Measurements from ENCODE around the gene SRRM3. TPM values are rescaled to one million over a fixed set of nuclear protein-coding genes. Genes with fewer than 3 reads are reported as not detected.
"Not testable (repeated sequence)": the region's sequence is repeated elsewhere in the genome, so short reads cannot be mapped to it uniquely, and the experiment has no call there.

Gene SRRM3
- polyA plus RNA-seq, 1 experiment = 0.80 TPM

DNA sequence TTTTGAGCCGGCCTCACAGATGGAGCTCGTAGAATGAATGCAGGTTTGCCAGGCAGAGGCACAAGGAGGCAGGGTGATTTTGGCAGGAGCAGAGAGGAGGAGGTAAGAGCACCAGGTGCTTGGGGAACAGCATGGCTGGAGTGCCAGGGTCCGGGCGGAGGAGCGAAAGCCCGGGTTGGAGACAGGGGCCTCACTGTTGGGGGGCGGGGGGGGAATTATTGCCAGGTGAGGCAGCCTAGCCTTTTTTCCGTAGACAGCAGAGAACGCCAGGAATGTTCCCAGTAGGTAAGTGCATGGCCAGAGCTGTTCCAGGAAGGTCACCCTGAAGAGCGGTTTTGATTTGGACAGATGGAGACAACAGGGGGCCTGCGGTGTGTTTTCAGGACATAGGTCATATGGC lies 9.5 kb downstream of the SRRM3 start:
- H3K27me3 ChIP-seq (ENCODE audit: control insufficient read depth, insufficient read depth, low read length) = peaks cover 4% of the 10 kb centered on the region; the same call in 1 of the 2 replicates
- H3K36me3 ChIP-seq (ENCODE audit: control insufficient read depth, insufficient read depth, low read length) = no peaks in the 10 kb centered on the region
- H3K4me3 ChIP-seq (ENCODE audit: low read depth, low read length) = no peak overlapping the region
- no peak for DNase-seq (ENCODE audit: low read depth)
- ChIA-PET CTCF (no interaction called here), POLR2A (no interaction called here)
- TF ChIP-seq, protein P1, sequence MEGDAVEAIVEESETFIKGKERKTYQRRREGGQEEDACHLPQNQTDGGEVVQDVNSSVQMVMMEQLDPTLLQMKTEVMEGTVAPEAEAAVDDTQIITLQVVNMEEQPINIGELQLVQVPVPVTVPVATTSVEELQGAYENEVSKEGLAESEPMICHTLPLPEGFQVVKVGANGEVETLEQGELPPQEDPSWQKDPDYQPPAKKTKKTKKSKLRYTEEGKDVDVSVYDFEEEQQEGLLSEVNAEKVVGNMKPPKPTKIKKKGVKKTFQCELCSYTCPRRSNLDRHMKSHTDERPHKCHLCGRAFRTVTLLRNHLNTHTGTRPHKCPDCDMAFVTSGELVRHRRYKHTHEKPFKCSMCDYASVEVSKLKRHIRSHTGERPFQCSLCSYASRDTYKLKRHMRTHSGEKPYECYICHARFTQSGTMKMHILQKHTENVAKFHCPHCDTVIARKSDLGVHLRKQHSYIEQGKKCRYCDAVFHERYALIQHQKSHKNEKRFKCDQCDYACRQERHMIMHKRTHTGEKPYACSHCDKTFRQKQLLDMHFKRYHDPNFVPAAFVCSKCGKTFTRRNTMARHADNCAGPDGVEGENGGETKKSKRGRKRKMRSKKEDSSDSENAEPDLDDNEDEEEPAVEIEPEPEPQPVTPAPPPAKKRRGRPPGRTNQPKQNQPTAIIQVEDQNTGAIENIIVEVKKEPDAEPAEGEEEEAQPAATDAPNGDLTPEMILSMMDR (IDR thresholded peaks at IDR 0.05; ENCODE audit: insufficient read depth, low read depth, low read length) = no peak

DNA sequence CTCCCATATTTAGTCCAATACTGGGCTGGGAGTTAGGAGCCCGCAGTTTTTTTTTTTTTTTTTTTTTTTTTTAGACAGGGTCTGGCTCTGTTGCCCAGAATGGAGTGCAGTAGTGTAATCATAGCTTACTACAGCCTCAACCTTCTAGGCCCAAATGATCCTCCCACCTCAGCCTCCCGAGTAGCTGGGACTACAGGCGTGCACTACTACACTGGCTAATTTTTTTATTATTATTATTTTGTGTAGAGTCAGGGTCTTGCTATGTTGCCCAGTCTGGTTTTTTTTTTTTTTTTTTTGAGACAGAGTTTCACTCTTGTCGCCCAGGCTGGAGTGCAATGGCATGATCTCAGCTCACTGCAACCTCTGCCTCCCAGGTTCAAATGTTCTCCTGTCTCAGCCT lies 13.7 kb downstream of the SRRM3 start:
- H3K36me3 ChIP-seq (ENCODE audit: control insufficient read depth, insufficient read depth, low read length); H3K4me3 ChIP-seq (ENCODE audit: low read depth, low read length); DNase-seq (ENCODE audit: low read depth); CTCF ChIA-PET; H3K27me3 ChIP-seq (ENCODE audit: control insufficient read depth, insufficient read depth, low read length): not testable (repeated sequence)
- POLR2A ChIA-PET = interaction anchor here (0.6 kb wide), 1 partner anchor 31 kb away, joined by 13 read pairs; no protein-coding TSS in a partner anchor

DNA sequence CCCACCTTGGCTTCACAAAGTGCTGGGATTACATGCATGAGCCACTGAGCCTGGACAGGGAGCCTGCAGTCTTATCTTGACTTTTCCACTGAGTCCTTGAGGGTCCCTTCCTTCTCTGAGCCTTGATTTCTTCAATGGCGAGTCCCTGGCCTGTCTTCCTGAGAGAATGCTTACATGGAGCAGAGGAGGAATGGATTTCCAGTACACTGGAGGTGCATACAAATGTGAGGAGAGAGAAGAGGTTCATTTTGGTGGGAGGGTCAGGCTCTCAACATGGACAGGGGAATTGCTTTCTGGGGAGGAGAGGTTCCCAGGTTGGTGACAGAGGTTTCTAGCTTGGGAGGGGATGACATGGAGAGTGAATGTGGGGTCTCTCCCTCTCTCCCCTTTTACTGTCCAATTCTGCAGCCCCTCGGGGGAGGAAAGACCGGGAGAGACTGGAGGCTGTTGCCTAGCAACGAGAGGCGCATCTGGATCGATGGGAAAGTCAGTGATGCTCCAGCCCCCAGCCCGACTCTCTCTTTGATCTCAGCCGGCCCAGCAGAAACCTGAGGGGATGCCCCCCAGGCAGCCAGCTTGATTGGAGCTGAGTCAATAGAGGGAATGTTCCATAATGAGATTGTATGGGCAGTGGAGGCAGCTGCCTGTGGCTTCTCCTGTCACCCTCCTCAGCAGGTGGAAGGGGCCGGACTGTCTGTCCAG lies 14.8 kb downstream of the SRRM3 start:
- Histone ChIP-seq H3K36me3 (ENCODE audit: control insufficient read depth, insufficient read depth, low read length) (no peaks in the 10 kb centered on the region), H3K4me3 (ENCODE audit: low read depth, low read length) (no peak overlapping the region), H3K27me3 (ENCODE audit: control insufficient read depth, insufficient read depth, low read length) (peaks cover 6% of the 10 kb centered on the region)
- TF ChIP-seq, protein P1 (IDR thresholded peaks at IDR 0.05; ENCODE audit: insufficient read depth, low read depth, low read length) = no peak
- ChIA-PET POLR2A (no interaction called here), CTCF (interaction anchor here (4.9 kb wide), 1 partner anchor 14 kb away, joined by 13 read pairs; the partner anchor contains the start of gene SRRM3)
- DNase-seq (ENCODE audit: low read depth) = no peak

DNA sequence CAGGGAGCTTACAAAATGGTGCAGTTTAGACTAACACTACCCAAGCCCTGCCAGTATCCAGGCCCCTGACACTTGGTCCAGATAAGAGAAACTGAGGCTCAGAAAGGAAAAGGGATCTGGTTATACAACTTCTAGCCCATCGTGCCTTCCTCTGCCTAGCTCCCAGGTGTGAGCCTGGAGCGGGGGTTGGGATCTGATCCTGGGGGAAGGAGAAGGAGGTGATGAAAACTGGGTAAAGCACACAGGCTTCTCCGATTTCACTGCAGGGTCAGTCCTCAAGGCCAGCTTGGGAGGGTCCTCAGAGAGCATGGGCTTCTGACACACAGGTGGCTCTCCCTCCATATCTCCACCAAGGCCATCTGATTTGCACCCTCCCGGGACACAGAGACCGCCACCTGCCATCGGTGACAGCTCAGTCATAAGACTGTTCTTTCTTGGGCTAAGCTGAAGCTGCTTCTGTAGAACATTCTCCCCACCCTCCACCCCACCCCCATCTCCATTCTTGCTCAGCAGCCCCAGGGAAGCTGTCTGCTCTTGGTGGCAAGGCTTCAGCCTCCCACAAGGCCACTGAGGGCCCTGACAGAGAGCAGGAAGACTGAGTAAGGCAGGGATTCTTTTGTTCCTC lies 16.4 kb downstream of the SRRM3 start:
- DNase-seq (ENCODE audit: low read depth) = no peak
- TF ChIP-seq, protein P1 (IDR thresholded peaks at IDR 0.05; ENCODE audit: insufficient read depth, low read depth, low read length) = no peak
- POLR2A ChIA-PET = no interaction called here
- H3K27me3 ChIP-seq (ENCODE audit: control insufficient read depth, insufficient read depth, low read length) = peaks cover 4% of the 10 kb centered on the region
- CTCF ChIA-PET = interaction anchor here (0.6 to 4.9 kb wide), 2 partner anchors 16 to 97 kb away, joined by 3 to 13 read pairs; partner anchors contain the start of gene SRRM3
- H3K4me3 ChIP-seq (ENCODE audit: low read depth, low read length) = no peak overlapping the region
- no peaks in the 10 kb centered on the region for H3K36me3 ChIP-seq (ENCODE audit: control insufficient read depth, insufficient read depth, low read length)

DNA sequence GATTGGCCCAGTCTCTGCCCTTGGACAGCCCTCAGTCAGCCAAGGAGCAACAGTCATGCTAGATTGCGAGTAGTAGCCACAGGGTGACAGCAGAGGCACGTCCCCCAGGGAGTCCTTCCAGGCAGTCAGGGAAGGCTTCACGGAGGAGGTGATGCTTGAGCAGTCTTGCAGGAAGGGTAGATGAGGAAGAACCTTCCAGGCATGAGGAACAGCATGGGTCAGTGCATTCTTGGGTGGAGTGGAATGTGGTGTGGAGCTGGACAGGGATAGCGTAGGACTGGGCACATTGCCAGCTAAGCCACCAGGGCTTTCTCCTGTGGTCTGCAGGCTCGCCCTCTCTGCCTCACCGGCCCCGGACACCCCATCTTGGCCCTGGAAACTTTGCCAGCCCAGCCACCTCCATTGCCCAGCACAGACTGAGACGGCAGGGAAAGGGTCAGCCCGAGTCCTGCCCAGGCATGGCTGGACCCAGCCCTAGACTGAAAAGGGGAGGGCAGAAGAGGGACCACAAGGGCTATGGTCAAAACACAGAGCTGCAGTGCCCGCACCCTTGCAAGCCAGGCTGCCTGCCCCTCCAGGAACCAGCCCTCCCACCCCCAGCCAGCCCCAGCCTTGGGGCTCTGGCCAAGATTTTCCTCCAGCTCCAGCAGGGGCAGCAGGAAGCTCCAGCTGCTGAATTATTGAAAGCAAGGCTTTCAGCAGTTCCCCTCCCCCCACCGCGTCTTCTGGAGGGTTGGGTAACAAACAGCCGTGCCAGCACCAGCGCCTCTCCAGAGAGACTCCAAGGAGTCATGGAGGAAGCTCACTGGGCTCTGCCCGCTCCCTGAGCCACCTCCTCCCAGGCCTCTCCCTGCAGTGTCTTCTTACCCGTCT lies 18.7 kb downstream of the SRRM3 start:
- POLR2A ChIA-PET = interaction anchor here (0.6 kb wide), 1 partner anchor 203 kb away, joined by 3 read pairs; no protein-coding TSS in a partner anchor

More for the DNA sequence above, 18.7 kb downstream of the SRRM3 start:
- DNase-seq (ENCODE audit: low read depth) = no peak
- H3K27me3 ChIP-seq (ENCODE audit: control insufficient read depth, insufficient read depth, low read length) = peaks cover 2% of the 10 kb centered on the region
- CTCF ChIA-PET = interaction anchor here (1.6 to 4.9 kb wide), 2 partner anchors 18 to 43 kb away, joined by 5 to 13 read pairs; partner anchors contain the start of gene SRRM3
- H3K36me3 ChIP-seq (ENCODE audit: control insufficient read depth, insufficient read depth, low read length) = no peaks in the 10 kb centered on the region
- TF ChIP-seq, protein P1 (IDR thresholded peaks at IDR 0.05; ENCODE audit: insufficient read depth, low read depth, low read length) = peak; percentile 17; the same call in 1 of the 2 replicates
- no peak overlapping the region for H3K4me3 ChIP-seq (ENCODE audit: low read depth, low read length)

Data from BJ (cell line).